HG02981 (cell line): ENCODE measurements around the gene SCN4B.

Experiments used
- ATAC-seq: cut with Tn5 transposase; IDR thresholded peaks from one replicate; pipeline ENCODE4 v1.9.1; 2021; ENCODE audit warnings: mild to moderate bottlenecking, moderate library complexity; ENCODE audit not compliant: unreplicated experiment

The SCN4B gene

GRCh38 chr11:118135051-118135795 is 17.4 kb downstream of the SCN4B start:
- no peak for ATAC-seq

DNA sequence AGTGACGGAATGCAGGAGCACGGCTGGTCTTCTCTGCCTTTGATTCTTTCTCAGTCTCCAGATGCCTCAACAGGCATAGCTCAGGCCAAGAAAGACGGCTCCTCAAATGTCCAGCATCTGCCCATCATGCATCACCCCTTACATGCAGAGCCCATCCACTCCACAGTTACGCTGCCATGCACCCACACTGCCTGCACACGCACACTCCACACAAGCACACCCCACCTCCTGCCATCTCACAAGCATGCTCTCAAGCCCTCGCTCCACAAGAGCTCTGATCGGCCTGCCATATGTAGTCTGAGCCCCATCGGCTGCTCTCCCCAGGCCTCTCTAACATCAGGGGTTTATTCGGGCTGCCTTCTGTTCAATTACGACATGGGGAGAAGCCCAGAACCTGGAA is 18.8 kb downstream of the SCN4B start:
- ATAC-seq = no peak

GRCh38 chr11:118132385-118133151 is 20.1 kb downstream of the SCN4B start:
- ATAC-seq = no peak

DNA sequence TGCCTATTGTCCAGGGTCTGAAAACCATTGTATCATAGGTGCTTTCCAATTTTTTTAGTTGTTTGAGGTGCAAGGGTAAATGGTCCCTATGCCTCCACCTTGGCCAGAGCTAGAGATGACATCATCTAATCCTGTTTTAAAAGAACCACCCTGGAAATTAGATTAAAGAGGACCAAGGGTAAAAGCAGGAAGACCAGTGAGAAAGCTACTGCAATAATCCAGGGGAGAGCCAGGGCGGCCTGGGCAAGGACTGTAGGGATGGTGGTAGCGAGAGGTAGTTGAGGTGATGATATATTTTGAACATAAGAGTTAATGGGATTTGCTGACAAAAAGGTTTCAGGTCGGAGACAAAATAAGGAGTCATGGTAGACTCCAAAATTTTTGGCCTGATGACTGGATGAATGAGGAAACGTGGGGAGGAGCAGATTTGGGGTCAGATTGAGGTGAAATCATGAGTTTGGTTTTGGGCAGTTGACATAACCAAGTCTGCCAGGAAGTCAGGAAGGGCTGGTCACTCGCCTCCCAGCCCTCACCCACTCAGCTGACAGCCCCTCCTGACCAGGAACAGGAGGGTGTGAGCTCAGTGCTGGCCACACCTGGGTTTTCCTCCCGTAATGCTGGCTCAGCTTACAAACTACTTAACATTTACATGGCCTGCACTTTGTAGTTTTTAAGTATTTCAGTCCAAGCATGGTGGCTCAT is 23.0 kb downstream of the SCN4B start:
- no peak for ATAC-seq

GRCh38 chr11:118128721-118129470 is 23.7 kb downstream of the SCN4B start:
- ATAC-seq = no peak

- no peak for ATAC-seq
These were observed 24.3 kb downstream of the SCN4B start for GRCh38 chr11:118128310-118128709.

DNA sequence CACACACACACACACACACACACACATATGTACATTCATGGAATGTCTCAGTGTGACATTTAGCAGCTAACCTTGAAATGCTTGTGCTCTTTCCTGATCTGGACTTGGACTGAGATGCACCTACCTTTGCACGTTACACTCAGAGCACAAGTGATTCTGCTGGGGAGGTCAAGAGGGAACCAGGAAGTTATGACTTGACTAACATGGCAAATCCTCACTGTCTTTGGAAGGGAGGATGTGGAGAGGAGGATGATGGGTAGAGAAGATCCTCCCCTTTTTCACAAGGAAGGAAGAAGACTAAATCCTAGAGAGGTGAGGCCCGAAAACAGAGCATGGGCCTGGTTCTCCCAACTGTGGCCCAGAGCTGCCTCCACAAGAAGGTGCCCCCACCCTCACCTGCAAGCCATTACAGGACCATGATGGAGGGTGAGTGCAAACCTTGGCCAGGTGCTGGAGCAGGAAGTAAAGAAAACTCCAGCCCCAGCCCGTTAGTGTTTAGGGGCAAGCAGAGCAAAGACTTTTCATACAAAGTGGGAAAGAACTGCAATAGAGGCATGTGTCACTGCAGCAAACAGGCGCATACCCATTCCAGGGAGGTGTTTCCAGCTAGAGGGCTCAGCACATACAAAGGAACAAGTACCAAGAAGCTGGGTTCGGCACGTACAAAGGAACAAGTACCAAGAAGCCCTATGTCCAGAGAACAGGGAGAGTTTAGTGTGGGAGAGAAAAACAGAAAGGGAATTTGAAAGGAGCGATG is 26.4 kb downstream of the SCN4B start:
- ATAC-seq = no peak

DNA sequence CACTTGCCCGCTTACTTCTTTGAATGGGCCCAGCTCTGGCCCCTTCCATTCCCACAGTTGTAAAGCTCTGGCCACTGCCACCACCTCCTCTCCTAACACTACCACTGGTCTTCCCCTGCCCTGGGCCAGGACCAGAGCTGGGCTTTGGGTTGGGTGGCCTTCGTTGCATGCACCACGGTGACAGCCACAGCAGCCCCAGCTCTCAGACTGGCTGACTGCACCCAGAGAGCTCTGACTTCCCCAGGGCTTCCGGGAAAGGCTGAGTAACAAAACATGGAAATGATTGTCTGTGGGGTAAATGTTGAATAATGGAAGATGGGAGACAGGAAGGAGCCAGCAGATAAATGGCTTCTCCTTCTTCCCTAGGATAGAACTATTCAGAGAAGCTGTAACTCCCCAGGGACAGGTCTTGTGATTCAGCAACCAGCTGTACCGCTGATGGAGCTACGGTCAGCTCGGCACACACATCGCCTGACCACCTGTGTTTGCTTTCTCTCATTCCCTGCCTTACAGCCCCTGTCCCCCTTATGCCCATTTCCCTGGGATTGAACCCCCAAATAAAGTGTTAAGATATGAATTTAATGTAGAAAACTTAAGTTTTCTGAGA is 27.6 kb downstream of the SCN4B start:
- no peak for ATAC-seq

DNA sequence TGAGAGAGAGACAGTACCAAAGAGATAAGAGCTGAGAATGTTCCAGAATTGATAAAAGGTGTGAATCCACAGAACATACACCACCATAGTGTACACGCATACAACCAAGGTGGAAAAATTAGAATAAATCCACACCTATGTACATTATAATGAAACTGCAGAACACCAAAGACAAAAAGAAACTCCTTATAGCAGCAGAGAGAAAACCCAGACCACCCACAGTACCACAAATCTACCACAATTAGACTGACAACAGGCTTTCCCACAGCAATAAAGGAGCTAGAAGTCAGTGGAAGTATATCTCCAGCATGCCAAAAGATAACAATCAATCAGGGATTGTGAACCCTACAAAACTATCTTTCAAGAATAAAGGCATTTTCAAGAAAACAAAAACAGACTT is 31.8 kb downstream of the SCN4B start:
- no peak for ATAC-seq

- ATAC-seq = peak; percentile 56
These were observed 34.6 kb downstream of the SCN4B start for GRCh38 chr11:118117790-118118601.

GRCh38 chr11:118115048-118115447 is 37.6 kb downstream of the SCN4B start:
- no peak for ATAC-seq

- no peak for ATAC-seq
These were observed 38.4 kb downstream of the SCN4B start for GRCh38 chr11:118114266-118114665.

GRCh38 chr11:118112711-118113430 is 39.8 kb downstream of the SCN4B start:
- no peak for ATAC-seq

DNA sequence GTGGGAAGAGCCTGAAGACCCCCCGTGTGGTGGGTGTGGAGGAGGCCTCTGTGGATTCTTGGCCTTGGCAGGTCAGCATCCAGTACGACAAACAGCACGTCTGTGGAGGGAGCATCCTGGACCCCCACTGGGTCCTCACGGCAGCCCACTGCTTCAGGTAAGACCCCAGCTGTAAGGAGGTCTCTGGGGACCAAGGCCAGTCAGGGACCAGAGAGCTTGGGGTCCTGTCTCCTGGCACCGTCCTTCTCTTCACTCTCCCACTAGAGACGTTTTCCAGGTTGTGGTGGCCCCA is 40.9 kb downstream of the SCN4B start:
- no peak for ATAC-seq

- ATAC-seq = no peak
These were observed 41.4 kb downstream of the SCN4B start for GRCh38 chr11:118111019-118111743.

DNA sequence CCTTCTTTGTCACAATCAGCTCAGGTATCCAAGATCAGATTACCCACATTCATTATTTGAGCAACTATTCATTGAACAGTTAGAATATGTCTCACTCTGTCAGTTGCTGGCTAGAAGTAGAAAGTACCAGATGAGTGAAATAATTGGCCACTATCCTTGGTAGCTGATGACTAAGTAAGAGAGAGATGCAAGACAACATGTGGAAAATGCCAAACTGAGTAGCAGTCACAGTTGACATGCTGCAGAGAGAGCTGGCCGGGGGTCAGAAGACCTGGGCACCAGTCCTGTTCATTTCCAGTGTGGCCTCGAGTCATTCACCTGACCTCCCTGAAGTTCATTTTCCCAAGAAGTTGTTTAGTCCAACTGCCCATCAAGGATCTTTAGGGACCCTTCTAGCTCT is 43.4 kb downstream of the SCN4B start:
- ATAC-seq = no peak

DNA sequence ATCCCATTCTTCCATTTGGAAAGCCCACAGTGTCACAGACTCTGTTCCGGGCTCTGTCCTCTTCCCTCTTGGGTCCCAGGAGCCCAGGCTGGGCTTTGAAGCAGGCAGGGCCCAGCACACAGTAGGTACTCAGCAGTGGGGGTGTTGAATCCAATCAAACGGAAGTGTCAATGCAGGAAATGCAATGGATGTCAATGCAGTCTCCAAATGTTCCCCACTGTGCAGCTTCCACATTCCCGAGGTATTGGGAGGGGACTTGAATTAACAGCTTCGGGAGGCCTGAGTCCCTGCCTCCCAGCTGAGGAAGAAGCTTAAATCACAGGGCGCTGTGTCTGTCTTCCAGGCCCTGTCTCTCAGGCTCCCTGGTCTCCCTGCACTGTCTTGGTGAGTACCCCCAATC is 44.1 kb downstream of the SCN4B start:
- no peak for ATAC-seq

- no peak for ATAC-seq
These were observed 45.8 kb downstream of the SCN4B start for GRCh38 chr11:118106789-118107335.
